ENCODE measurements around the gene KRTAP5-5.
"Not testable (repeated sequence)": the region's sequence is repeated elsewhere in the genome, so short reads cannot be mapped to it uniquely, and the experiment has no call there.

KRTAP5-5 gene

GRCh38 chr11:1629326-1630185 lies at the start of gene KRTAP5-5:
TSS of gene KRTAP5-5 (plus strand) at chr11:1629775. CDS start at chr11:1629841, 66 bp downstream.
- no peak for DNase-seq (ENCODE audit: low read depth)

DNA sequence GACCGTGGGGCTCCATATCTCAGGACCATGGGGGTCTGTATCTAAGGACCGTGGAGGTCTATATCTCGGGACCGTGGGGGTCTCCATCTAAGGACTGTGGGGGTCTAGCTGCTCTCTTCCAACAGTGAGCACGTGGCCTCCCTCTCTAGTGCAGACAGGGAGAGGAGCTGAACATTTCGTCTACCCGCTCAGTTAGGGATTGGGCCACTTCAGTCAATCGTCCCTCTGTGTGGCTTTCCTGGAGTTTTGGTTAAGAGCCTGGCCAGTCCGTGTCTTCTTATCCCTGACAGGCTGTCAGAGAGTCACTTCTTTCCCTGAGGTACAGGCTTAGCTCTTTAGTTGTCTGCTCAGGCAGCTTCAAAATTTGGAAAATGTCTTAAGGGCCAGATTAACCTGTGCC lies 47.6 kb upstream of the KRTAP5-5 start:
- no peak for DNase-seq (ENCODE audit: low read depth)

- DNase-seq (ENCODE audit: low read depth), result not testable (repeated sequence)
These were observed 46.7 kb upstream of the KRTAP5-5 start for GRCh38 chr11:1582909-1583308.

- DNase-seq (ENCODE audit: low read depth), result not testable (repeated sequence)
These were observed 44.8 kb upstream of the KRTAP5-5 start, which contains the start of gene KRTAP5-1 for GRCh38 chr11:1584661-1585370. TSS of gene KRTAP5-1 (minus strand) at chr11:1585283. CDS start at chr11:1585249, 34 bp downstream.

DNA sequence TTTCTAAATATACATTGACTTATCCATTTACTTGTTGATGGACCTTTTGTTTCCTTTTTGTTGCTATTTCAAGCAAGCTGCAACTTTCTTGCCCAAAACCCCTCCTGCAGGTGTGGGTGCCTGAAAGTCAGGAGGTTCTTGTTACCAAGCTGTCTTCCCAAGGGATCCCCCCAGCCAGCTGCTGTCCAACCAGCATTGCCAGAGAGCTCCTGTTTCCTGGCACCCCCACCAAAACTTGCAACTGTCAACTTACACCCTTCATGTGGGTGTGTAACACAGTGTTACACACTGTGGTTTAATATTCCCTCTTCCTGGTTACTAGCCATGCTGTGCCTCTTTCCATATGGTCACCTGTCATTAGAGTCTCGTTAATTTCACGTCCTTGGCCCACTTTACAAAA lies 42.9 kb upstream of the KRTAP5-5 start:
- DNase-seq (ENCODE audit: low read depth), result no peak

DNA sequence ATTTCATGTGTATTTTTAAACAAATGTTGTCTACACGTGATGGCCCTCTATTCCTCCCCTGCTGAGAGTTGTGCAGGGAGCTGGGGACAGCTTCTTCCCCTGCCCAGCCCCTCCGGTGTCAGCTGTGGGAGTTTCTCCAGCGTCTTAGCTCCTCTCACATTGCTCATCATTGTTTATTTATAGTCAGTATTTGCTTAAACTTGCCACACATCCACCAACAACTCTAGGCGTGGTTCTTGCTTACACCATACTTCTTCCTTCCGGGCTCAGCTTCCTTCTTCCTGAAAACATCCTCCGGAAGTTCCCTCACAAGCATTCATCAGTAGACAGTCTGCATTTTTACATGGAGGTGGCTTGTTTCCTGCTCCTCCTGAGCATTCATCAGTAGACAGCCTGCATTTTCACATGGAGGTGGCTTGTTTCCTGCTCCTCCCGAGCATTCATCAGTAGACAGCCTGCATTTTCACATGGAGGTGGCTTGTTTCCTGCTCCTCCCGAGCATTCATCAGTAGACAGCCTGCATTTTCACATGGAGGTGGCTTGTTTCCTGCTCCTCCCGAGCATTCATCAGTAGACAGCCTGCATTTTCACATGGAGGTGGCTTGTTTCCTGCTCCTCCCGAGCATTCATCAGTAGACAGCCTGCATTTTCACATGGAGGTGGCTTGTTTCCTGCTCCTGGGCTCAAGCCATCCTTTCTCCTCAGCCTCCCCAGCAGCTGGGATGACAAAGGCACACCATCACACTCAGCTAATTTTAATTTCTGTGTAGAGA lies 40.2 kb upstream of the KRTAP5-5 start:
- DNase-seq (ENCODE audit: low read depth), result not testable (repeated sequence)

GRCh38 chr11:1589996-1590395 lies 39.6 kb upstream of the KRTAP5-5 start:
- no peak for DNase-seq (ENCODE audit: low read depth)

- no peak for DNase-seq (ENCODE audit: low read depth)
These were observed 36.9 kb upstream of the KRTAP5-5 start for GRCh38 chr11:1592628-1593027.

DNA sequence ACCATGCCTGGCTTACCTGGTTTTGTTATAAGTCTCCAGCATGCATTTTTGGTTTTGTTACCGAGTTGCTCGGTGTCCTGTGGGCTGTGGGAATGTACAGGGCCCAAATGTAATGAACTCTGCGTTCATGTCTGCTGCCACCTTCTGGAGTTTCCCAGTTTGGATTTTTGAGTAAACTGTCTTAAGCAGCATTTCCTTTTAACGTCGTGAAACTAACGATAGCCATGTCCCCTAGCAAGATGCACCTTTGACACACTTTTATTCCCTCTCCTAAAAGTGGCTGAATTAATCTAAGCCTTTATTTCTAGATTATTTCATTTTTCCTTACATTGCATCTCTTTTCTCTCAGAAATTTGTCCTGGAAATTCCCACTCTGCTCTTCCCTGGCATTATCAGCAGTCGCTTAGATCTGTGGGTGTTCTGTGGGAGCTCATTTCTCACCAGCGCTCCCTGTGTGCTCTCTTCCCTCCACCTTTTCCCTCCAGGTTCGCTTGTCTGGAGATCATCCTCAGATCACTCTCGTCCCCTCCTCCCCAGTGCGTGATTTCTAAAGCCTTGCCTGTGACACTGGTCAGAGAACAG lies 33.5 kb upstream of the KRTAP5-5 start:
- DNase-seq (ENCODE audit: low read depth), result peak; percentile 13

DNA sequence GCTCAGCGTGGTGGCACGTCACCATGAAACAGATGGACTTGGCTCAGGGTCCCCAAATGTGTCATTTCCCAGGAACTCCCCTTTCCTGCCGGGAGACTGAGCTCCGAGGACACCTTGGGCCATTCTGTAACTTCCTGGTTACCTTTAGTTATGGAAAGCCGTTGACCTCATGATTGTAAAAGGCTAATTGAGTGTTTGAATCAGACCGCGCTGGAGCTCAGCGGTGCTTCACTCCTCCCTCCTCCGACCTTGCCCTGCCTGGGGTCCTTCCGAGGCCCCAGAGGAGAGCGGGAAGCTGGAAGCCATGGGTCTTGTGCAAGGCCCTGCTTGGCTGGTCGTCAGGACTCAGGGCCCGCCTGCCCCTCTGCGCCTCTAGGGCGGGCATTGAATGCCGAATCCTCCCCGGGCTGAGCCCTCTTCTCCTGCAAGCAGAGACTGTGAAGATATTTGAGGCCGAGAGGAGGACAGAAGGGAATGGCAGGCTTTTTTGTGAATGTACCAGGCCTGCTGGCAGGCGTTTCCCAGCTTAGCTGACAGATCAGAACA lies 32.9 kb upstream of the KRTAP5-5 start:
- DNase-seq (ENCODE audit: low read depth), result not testable (repeated sequence)

DNA sequence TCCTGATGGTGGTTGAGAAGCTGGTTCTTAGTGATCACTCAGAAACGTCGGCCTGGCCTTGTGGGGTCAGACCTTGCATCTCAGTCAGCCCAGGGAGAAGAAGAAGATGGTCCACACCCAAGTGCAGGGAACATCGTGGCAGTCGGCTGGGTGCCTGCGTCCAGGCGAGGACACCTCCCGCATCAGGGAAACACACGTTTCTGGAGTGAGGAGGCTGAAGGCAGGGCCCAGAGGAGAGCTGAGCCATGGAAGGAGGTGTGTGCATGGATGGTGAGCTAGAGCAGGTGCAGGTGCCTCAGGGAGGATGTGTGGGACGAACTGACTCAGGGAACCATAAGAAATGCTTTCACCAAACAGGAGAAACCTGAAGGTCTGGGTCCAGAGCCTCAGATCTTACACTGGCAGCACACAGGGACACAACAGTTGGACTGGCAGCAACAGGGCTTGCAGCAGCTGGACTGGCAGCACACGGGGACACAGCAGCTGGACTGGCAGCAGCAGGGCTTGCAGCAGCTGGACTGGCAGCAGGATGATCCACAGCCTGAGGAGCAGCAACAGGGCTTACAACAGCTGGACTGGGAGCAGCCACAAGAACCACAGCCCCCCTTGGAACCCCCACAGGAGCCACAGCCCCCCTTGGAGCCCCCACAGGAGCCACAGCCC lies 32.1 kb upstream of the KRTAP5-5 start:
- no peak for DNase-seq (ENCODE audit: low read depth)

DNA sequence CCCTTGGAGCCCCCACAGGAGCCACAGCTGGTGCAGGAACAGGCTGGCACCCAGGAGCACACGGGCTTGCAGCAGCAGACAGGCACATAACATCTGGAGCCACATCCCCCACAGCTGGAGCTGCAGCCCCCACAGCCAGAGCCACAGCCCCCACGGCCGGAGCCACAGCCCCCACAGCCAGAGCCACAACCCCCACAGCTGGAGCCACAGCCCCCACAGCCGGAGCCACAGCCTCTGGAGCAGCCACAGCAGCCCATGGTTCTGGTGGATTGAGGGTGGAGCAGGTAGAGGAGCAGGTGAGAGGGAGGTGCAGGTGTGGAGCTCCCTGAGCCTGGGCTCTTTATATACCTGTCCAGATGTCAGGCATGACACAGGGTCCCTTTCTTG lies 31.6 kb upstream of the KRTAP5-5 start, which contains the start of gene KRTAP5-2:
Gene KRTAP5-2, minus strand, starts transcription at position 301 of the 387 bp plus-strand sequence. Its CDS starts 44 bp downstream, at position 257.
- no peak for DNase-seq (ENCODE audit: low read depth)

DNA sequence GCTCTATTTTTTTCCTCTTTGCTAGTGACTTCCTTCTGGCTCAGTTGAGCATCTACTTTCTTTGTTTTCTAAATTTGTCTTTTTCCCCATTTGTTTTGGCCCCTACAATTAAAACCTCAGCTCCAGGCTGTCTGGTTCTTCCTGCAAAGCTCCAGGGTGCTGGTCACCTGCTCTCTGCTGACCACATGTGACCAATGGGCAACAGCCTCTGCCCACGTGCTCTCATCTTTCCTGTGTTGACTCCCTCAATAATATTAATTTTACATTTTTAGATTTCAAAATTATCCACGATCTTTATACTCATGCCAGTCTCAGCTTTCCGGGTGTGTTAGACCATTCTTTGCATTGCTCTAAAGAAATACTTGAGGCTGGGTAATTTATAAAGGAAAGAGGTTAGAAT lies 31.2 kb upstream of the KRTAP5-5 start:
- not testable (repeated sequence) for DNase-seq (ENCODE audit: low read depth)

DNA sequence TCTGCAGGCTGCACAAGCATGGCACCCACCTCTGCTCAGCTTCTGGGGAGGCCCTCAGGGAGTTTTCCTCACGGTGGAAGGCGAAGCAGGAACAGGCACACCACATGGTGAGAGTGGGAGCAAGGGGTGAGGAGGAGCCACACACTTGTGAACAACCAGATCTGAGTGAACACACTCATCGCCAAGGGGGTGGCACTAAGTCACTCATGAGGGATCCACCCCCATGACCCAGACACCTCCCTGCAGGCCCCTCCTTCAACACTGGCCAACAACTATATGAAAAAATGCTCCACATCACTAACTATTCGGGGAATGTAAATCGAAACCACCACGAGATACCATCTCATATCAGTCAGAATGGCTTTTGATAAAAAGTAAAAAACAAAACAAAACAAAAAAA lies 30.8 kb upstream of the KRTAP5-5 start:
- peak; percentile 45 for DNase-seq (ENCODE audit: low read depth)

DNA sequence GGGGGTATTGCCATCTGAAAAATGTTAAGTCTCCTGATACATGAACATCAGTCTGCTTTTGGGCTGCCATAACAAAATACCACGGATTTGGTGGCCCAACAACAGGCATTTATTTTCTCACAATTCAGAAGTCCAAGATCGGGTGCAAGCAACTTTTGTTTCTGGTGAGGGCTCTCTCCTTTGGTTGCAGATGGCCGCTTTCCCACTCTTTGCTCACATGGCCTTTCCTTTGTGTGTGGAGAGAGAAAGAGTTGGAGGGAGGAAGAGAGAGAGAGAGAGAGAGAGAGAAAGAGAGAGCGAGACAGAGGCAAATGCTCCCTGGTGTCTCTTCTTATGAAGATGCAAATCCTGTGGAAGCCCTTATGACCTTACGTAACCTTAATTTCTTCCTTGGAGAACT lies 28.9 kb upstream of the KRTAP5-5 start:
- no peak for DNase-seq (ENCODE audit: low read depth)

GRCh38 chr11:1601663-1602062 lies 27.9 kb upstream of the KRTAP5-5 start:
- DNase-seq (ENCODE audit: low read depth), result not testable (repeated sequence)

DNA sequence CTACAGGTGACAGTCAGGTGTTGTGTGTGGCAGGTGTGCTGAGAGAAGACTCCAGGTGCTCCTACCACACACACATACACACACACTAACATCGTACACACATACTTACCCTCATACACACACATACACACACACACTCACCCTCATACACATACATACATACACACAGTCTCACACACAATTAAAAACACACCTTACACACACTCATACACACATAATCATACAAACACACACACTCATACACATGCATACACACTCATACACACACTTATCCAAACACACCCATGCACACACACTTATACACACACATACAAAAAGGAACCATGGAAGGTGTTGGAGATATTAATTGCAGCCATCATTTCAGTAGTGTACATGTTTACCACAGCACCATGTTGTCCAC lies 25.9 kb upstream of the KRTAP5-5 start:
- no peak for DNase-seq (ENCODE audit: low read depth)

DNA sequence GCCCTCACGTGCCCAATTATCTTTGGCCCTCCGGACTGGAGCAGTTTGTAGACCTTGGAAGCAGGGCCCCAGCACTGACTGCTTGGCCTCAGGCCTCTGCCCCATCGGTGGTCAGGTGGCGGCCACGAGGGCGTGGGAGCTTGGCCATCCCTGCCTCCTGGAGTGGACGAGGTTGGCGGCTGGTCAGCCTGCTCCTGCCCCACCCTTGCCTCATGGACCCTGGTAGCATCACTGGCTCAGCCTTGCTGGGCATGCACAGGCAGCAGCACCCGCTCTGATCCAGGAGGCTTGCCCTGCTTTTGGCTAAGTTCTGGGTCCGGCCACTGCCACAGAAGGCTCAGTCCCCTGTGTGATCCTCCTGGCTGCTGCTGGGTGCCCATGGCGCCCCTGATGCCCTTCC lies 25.4 kb upstream of the KRTAP5-5 start:
- DNase-seq (ENCODE audit: low read depth), result no peak

DNA sequence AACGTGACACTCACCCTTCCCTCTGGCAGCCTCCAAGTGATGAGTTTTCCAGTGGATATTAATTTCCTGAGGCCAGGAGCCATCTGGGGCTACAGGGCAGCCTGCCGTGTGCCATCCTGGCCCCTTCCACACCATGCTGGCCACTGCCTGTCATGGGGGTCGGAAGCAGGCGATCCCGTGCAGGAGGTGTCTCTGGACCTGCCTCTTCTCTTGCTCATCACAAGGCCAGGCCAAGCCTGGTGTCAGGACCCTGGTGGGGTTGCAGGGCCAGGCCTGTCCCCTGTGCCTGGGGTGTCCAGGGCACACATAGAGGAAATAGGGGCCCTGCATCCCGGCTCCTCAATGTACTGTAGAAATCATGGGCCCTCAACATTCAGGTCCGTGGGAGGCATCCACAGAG lies 24.9 kb upstream of the KRTAP5-5 start:
- DNase-seq (ENCODE audit: low read depth), result no peak

DNA sequence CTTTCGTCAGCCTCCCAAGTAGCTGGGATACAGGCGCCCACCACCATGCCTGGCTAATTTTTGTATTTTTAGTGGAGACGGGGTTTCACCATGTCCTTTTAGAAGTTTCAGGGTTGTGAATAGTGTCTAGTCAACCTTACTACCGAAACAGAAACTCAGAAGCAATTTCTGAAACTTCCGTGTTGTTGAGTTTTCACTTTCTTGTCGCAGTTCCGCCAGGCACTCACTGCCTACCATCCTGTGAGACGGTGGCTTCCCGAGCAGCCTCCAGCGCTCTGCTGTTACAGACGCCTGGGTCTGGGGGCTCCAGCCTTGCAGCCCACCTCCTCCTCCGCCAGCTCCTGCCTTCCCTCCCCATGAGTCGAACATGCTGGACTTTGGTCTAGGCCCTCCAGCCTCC lies 23.7 kb upstream of the KRTAP5-5 start:
- not testable (repeated sequence) for DNase-seq (ENCODE audit: low read depth)
